CD4-positive, alpha-beta T cell (primary cell): ENCODE results near the gene ANLN. TPM values are rescaled to one million over a fixed set of nuclear protein-coding genes. Genes with fewer than 3 reads are reported as not detected.

Source experiments
- ATAC-seq: fragments of 200-7000 bp; cut with Tn5 transposase; one replicate; pipeline ENCODE4 v1.10.0; 2022; ENCODE audit warnings: mild to moderate bottlenecking; ENCODE audit not compliant: poor library complexity
- CTCF ChIA-PET: fragments of 350-600 bp; sonication (Branson Sonifier 250); formaldehyde crosslinking; loops from one replicate; lab custom pipeline; 2021; ENCODE audit warnings: antibody characterized with exemption, inconsistent platforms; lab: Charles Lee
- POLR2A ChIA-PET: fragments of 350-600 bp; sonication (Branson Sonifier 250); formaldehyde crosslinking; loops from one replicate; lab custom pipeline; 2021; ENCODE audit warnings: antibody characterized with exemption, inconsistent platforms; lab: Charles Lee
- DNase-seq, 14 experiments: peaks; one replicate each; pipeline ENCODE4 v3.0.0-alpha.2; 2013 to 2020; ENCODE audit warnings: mixed read lengths in 2 of 14
- H3K27ac ChIP-seq, 2 donors: one replicate each; pipeline versions ENCODE4 v1.5.1 to v1.7.0; 2013; ENCODE audit warnings: low read length in 2 of 2, low read depth in 1 of 2, mild to moderate bottlenecking in 1 of 2
- H3K27me3 ChIP-seq, 2 experiments: 1 replicate in 1 of 2; 2 replicates in 1 of 2; pipeline versions ENCODE4 v1.6.1 to v1.7.0; 2013; ENCODE audit warnings: low read length in 2 of 2, control low read depth in 1 of 2, mild to moderate bottlenecking in 1 of 2, moderate library complexity in 1 of 2; ENCODE audit not compliant: insufficient read depth in 2 of 2, control insufficient read depth in 1 of 2
- H3K36me3 ChIP-seq: one replicate; pipeline ENCODE4 v1.6.1; 2013; ENCODE audit warnings: low read length, control low read depth; ENCODE audit not compliant: insufficient read depth
- H3K4me1 ChIP-seq: one replicate; pipeline ENCODE4 v1.6.1; 2013; ENCODE audit warnings: low read length, control low read depth; ENCODE audit not compliant: insufficient read depth
- H3K4me3 ChIP-seq: one replicate; pipeline ENCODE4 v1.5.1; 2013; ENCODE audit warnings: mild to moderate bottlenecking, low read length, moderate library complexity
- H3K9me3 ChIP-seq, 2 experiments: 1 replicate in 1 of 2; 2 replicates in 1 of 2; pipeline versions ENCODE4 v1.6.1 to v1.7.0; 2013; ENCODE audit warnings: low read length in 2 of 2, mild to moderate bottlenecking in 2 of 2, control low read depth in 1 of 2, moderate library complexity in 1 of 2; ENCODE audit not compliant: control insufficient read depth in 1 of 2, insufficient read depth in 1 of 2
- H3K27ac Mint-ChIP-seq: one replicate; pipeline ENCODE4 v1.8.0; 2020; ENCODE audit warnings: mixed read lengths
- H3K27me3 Mint-ChIP-seq: one replicate; pipeline ENCODE4 v1.8.0; 2021; ENCODE audit warnings: mixed read lengths
- H3K36me3 Mint-ChIP-seq: one replicate; pipeline ENCODE4 v1.8.0; 2021; ENCODE audit warnings: low read depth, mixed read lengths
- H3K4me1 Mint-ChIP-seq: one replicate; pipeline ENCODE4 v1.8.0; 2021; ENCODE audit warnings: low read depth, mixed read lengths
- H3K4me3 Mint-ChIP-seq: one replicate; pipeline ENCODE4 v1.8.0; 2020; ENCODE audit warnings: mild to moderate bottlenecking, mixed read lengths
- H3K9me3 Mint-ChIP-seq: one replicate; pipeline ENCODE4 v1.8.0; 2020; ENCODE audit warnings: mixed read lengths
- CTCF ChIP-seq: fragments of 200-600 bp; IDR thresholded peaks from one replicate; pipeline ENCODE4 v1.8.0; 2022; ENCODE audit warnings: antibody characterized with exemption, mild to moderate bottlenecking
- intact Hi-C, 2 experiments: fragments of 100-400 bp; cut with DNase I in 1 of 2; cut with micrococcal nuclease in 1 of 2; formaldehyde crosslinking; loops; one replicate each; pipeline versions ENCODE4 v1.15.1 to v1.9.0; 2023 to 2025; cut with DNase I, micrococcal nuclease
- total RNA-seq, 174 experiments: library from RNA in 2 of 174; stranded (reverse) in 2 of 174; gene quantifications; one replicate each; pipeline ENCODE4 v1.2.3 and lab custom pipeline; 2021 to 2026

The ANLN gene
- total RNA-seq, 2 experiments from 2014 or later: 0.33 to 1.1 TPM

- Mint-ChIP-seq H3K27me3 (no peaks in the 10 kb centered on the region), H3K9me3 (no peaks in the 10 kb centered on the region), H3K4me1 (no peaks in the 10 kb centered on the region), H3K27ac (no peak overlapping the region), H3K36me3 (no peaks in the 10 kb centered on the region), H3K4me3 (no peak overlapping the region)
- Histone ChIP-seq H3K4me1 (no peaks in the 10 kb centered on the region), H3K27ac (no peak overlapping the region), H3K4me3 (no peak overlapping the region), H3K36me3 (no peaks in the 10 kb centered on the region), H3K27me3 (no peaks in the 10 kb centered on the region), H3K9me3 (no peaks in the 10 kb centered on the region)
- intact Hi-C loops: no loop called here
- no peak for DNase-seq
- ChIA-PET POLR2A (no interaction called here), CTCF (no interaction called here)
- no peak for TF ChIP-seq CTCF
- no peak for ATAC-seq
These were observed 13.8 kb downstream of the ANLN start for GRCh38 chr7:36403452-36403851.

GRCh38 chr7:36404639-36405408, 15.2 kb downstream of the ANLN start:
- intact Hi-C loops: no loop called here
- Histone ChIP-seq H3K4me1 (no peaks in the 10 kb centered on the region), H3K4me3 (no peak overlapping the region), H3K27ac (no peak overlapping the region), H3K9me3 (no peaks in the 10 kb centered on the region), H3K27me3 (no peaks in the 10 kb centered on the region), H3K36me3 (no peaks in the 10 kb centered on the region)
- TF ChIP-seq CTCF: no peak
- H3K4me1 Mint-ChIP-seq: no peaks in the 10 kb centered on the region
- no peaks in the 10 kb centered on the region for H3K27me3 Mint-ChIP-seq
- ChIA-PET POLR2A (no interaction called here), CTCF (no interaction called here)
- peak in 1 of 14 experiments; percentile 19 for DNase-seq
- no peaks in the 10 kb centered on the region for H3K9me3 Mint-ChIP-seq
- no peaks in the 10 kb centered on the region for H3K36me3 Mint-ChIP-seq
- no peak overlapping the region for H3K27ac Mint-ChIP-seq
- no peak overlapping the region for H3K4me3 Mint-ChIP-seq
- ATAC-seq: no peak

GRCh38 chr7:36405409-36405803, 15.7 kb downstream of the ANLN start:
- DNase-seq (no peak), ATAC-seq (no peak)
- intact Hi-C loops: no loop called here
- H3K36me3 ChIP-seq: no peaks in the 10 kb centered on the region
- no peak overlapping the region for H3K27ac Mint-ChIP-seq
- TF ChIP-seq CTCF: no peak
- H3K9me3 ChIP-seq: no peaks in the 10 kb centered on the region
- POLR2A ChIA-PET: no interaction called here
- no peaks in the 10 kb centered on the region for H3K27me3 Mint-ChIP-seq
- no peaks in the 10 kb centered on the region for H3K4me1 Mint-ChIP-seq
- no peak overlapping the region for H3K4me3 ChIP-seq
- H3K9me3 Mint-ChIP-seq: no peaks in the 10 kb centered on the region
- no peak overlapping the region for H3K4me3 Mint-ChIP-seq
- H3K36me3 Mint-ChIP-seq: no peaks in the 10 kb centered on the region
- no peak overlapping the region for H3K27ac ChIP-seq
- no peaks in the 10 kb centered on the region for H3K27me3 ChIP-seq
- CTCF ChIA-PET: no interaction called here
- no peaks in the 10 kb centered on the region for H3K4me1 ChIP-seq
